Erythroblast (primary cell): Measurements from ENCODE around the gene CFDP1.

ENCODE experiments used
- GATA1 ChIP-seq: IDR thresholded peaks from 2 replicates; pipeline ENCODE4 v1.6.1; 2011; ENCODE audit warnings: low read depth, mild to moderate bottlenecking, control low read depth, low read length, moderate library complexity
- POLR2A ChIP-seq: IDR thresholded peaks from 2 replicates; pipeline ENCODE4 v1.6.1; 2011; ENCODE audit warnings: mild to moderate bottlenecking, low read length

GRCh38 chr16:75415169-75415905, 18.0 kb downstream of the CFDP1 start:
- TF ChIP-seq POLR2A (no peak), GATA1 (no peak)
